Mesenchymal stem cell (in vitro differentiated cells and primary cell): ENCODE results near the gene CBLIF.
A peak's percentile ranks its signal among the peaks of the same experiment; 100 is the strongest.
"Not testable (repeated sequence)": the region's sequence is repeated elsewhere in the genome, so short reads cannot be mapped to it uniquely, and the experiment has no call there.

Source experiments
- DNase-seq: peaks from one replicate; pipeline ENCODE4 v3.0.0-alpha.2; 2013
- H2AFZ ChIP-seq: one replicate; pipeline ENCODE4 v1.6.1; 2013; ENCODE audit warnings: low read depth, mild to moderate bottlenecking, control low read depth, inconsistent platforms, low read length, moderate library complexity
- H2AK5ac ChIP-seq: 2 replicates; pipeline ENCODE4 v1.6.1; 2013; ENCODE audit warnings: low read length, moderate library complexity, mild to moderate bottlenecking, inconsistent platforms; ENCODE audit not compliant: severe bottlenecking
- H2BK120ac ChIP-seq: one replicate; pipeline ENCODE4 v1.6.1; 2013; ENCODE audit warnings: low read depth, mild to moderate bottlenecking, inconsistent platforms, low read length, moderate library complexity
- H2BK12ac ChIP-seq, 2 experiments: one replicate each; pipeline ENCODE4 v1.6.1; 2013; ENCODE audit warnings: inconsistent platforms in 2 of 2, low read length in 2 of 2, mild to moderate bottlenecking in 2 of 2, moderate library complexity in 2 of 2, control low read depth in 1 of 2
- H2BK15ac ChIP-seq: one replicate; pipeline ENCODE4 v1.6.1; 2013; ENCODE audit warnings: mild to moderate bottlenecking, low read depth, inconsistent platforms; ENCODE audit not compliant: poor library complexity, severe bottlenecking
- H2BK5ac ChIP-seq: 2 replicates; pipeline ENCODE4 v1.6.1; 2013; ENCODE audit warnings: low read depth, mild to moderate bottlenecking, low read length, control low read depth, inconsistent platforms; ENCODE audit not compliant: poor library complexity, severe bottlenecking
- H3K14ac ChIP-seq, 2 experiments: one replicate each; pipeline ENCODE4 v1.6.1; 2013; ENCODE audit warnings: inconsistent platforms in 2 of 2, low read length in 2 of 2, control low read depth in 1 of 2, mild to moderate bottlenecking in 1 of 2, moderate library complexity in 1 of 2
- H3K18ac ChIP-seq, 2 experiments: one replicate each; pipeline ENCODE4 v1.6.1; 2013; ENCODE audit warnings: inconsistent platforms in 2 of 2, low read length in 2 of 2, control low read depth in 1 of 2, low read depth in 1 of 2, mild to moderate bottlenecking in 1 of 2
- H3K23ac ChIP-seq, 2 experiments: one replicate each; pipeline ENCODE4 v1.6.1; 2013; ENCODE audit warnings: inconsistent platforms in 2 of 2, low read length in 2 of 2, mild to moderate bottlenecking in 2 of 2, moderate library complexity in 2 of 2, control low read depth in 1 of 2
- H3K27ac ChIP-seq: 2 replicates; pipeline ENCODE4 v1.5.1; 2013; ENCODE audit warnings: mild to moderate bottlenecking, moderate library complexity, low read length, control low read depth, inconsistent platforms; ENCODE audit not compliant: poor library complexity, severe bottlenecking
- H3K27me3 ChIP-seq, 2 experiments: 2 replicates each; pipeline versions ENCODE4 v1.6.1 to v1.7.0; 2013; ENCODE audit warnings: low read length in 2 of 2, mild to moderate bottlenecking in 2 of 2, moderate library complexity in 2 of 2, control low read depth in 1 of 2, inconsistent platforms in 1 of 2; ENCODE audit not compliant: control insufficient read depth in 1 of 2, insufficient read depth in 1 of 2
- H3K36me3 ChIP-seq, 2 experiments: 2 replicates each; pipeline versions ENCODE4 v1.6.1 to v1.7.0; 2013; ENCODE audit warnings: low read length in 2 of 2, control low read depth in 1 of 2, inconsistent platforms in 1 of 2, low read depth in 1 of 2, mild to moderate bottlenecking in 1 of 2; ENCODE audit not compliant: insufficient read depth in 2 of 2, control insufficient read depth in 1 of 2
- H3K4ac ChIP-seq, 2 experiments: one replicate each; pipeline ENCODE4 v1.6.1; 2013; ENCODE audit warnings: inconsistent platforms in 2 of 2, low read length in 2 of 2, mild to moderate bottlenecking in 2 of 2, moderate library complexity in 2 of 2, control low read depth in 1 of 2, low read depth in 1 of 2
- H3K4me1 ChIP-seq: 2 replicates; pipeline ENCODE4 v1.6.1; 2013; ENCODE audit warnings: low read depth, low read length, control low read depth; ENCODE audit not compliant: control insufficient read depth, insufficient read depth
- H3K4me2 ChIP-seq: 2 replicates; pipeline ENCODE4 v1.6.1; 2013; ENCODE audit warnings: low read length, mild to moderate bottlenecking, inconsistent platforms; ENCODE audit not compliant: poor library complexity, severe bottlenecking
- H3K4me3 ChIP-seq, 2 experiments: 2 replicates each; pipeline versions ENCODE4 v1.5.1 to v1.7.0; 2013; ENCODE audit warnings: low read length in 2 of 2, mild to moderate bottlenecking in 2 of 2, control low read depth in 1 of 2, low read depth in 1 of 2; ENCODE audit not compliant: insufficient read depth in 1 of 2
- H3K79me1 ChIP-seq: replicated peaks from 2 replicates; pipeline ENCODE4 v1.6.1; 2013; ENCODE audit warnings: mild to moderate bottlenecking, control low read depth, low read length, inconsistent platforms; ENCODE audit not compliant: poor library complexity, severe bottlenecking
- H3K9ac ChIP-seq: 2 replicates; pipeline ENCODE4 v1.7.0; 2013; ENCODE audit warnings: mild to moderate bottlenecking, low read length, moderate library complexity
- H3K9me3 ChIP-seq: 2 replicates; pipeline ENCODE4 v1.7.0; 2013; ENCODE audit warnings: mild to moderate bottlenecking, low read length; ENCODE audit not compliant: control insufficient read depth
- H4K8ac ChIP-seq: one replicate; pipeline ENCODE4 v1.6.1; 2013; ENCODE audit warnings: inconsistent platforms, mild to moderate bottlenecking, low read length, moderate library complexity
- H4K91ac ChIP-seq: one replicate; pipeline ENCODE4 v1.6.1; 2013; ENCODE audit warnings: mild to moderate bottlenecking, low read length, inconsistent platforms
- WGBS: methylation state at CpG from one replicate; pipeline ENCODE4 v1.1.7; 2013; ENCODE audit warnings: mixed read lengths; 5-methylcytosine and 5-hydroxymethylcytosine counted together

The CBLIF gene

DNA sequence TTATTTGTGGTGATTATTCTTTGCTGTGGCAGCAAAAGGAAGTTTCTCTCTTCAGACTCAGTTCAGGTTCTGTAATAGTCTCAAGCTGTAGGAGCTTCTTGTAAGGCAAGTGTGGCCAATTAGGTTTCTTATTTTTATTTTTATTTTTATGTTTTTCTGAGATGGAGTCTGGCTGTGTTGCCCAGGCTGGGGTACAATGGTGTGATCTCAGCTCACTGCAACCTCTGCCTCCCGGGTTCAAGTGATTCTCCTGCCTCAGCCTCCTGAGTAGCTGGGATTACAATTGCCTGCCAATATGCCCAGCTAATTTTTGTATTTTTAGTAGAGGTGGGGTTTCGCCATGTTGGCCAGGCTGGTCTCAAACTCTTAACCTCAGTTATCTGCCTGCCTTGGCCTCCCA lies 4.3 kb upstream of the CBLIF start:
- not testable (repeated sequence) for H2BK120ac ChIP-seq, H4K91ac ChIP-seq, H3K9ac ChIP-seq, H3K27ac ChIP-seq, H3K23ac ChIP-seq, H3K14ac ChIP-seq, H3K79me1 ChIP-seq, H3K27me3 ChIP-seq, H4K8ac ChIP-seq, H2BK5ac ChIP-seq, H2AFZ ChIP-seq, H3K9me3 ChIP-seq, H3K4ac ChIP-seq, H3K4me3 ChIP-seq, H3K18ac ChIP-seq, H3K4me1 ChIP-seq, H3K4me2 ChIP-seq, H2BK15ac ChIP-seq, H2AK5ac ChIP-seq, H2BK12ac ChIP-seq, H3K36me3 ChIP-seq, DNase-seq
- 93% methylated on average over 2 of the region's 2 CpGs for WGBS

GRCh38 chr11:59849129-59849528 lies 3.8 kb upstream of the CBLIF start:
- Histone ChIP-seq H3K27me3 (no peaks in the 10 kb centered on the region), H3K4me3 (no peak overlapping the region), H2BK15ac (no peak overlapping the region), H2BK120ac (no peak overlapping the region), H4K8ac (no peak overlapping the region), H2BK5ac (no peak overlapping the region), H3K18ac (no peak overlapping the region), H3K23ac (no peak overlapping the region), H3K9me3 (no peaks in the 10 kb centered on the region), H3K79me1 (no peaks in the 10 kb centered on the region), H3K4ac (no peak overlapping the region), H2AK5ac (no peak overlapping the region), H4K91ac (no peak overlapping the region), H3K4me2 (no peak overlapping the region), H2BK12ac (no peak overlapping the region), H3K4me1 (peaks cover 6% of the 10 kb centered on the region), H3K9ac (no peak overlapping the region), H3K27ac (peak overlapping the region; percentile 65), H2AFZ (no peak overlapping the region), H3K14ac (no peak overlapping the region), H3K36me3 (no peaks in the 10 kb centered on the region)
- peak; percentile 8 for DNase-seq
- 17% methylated on average over 2 of the region's 2 CpGs for WGBS

DNA sequence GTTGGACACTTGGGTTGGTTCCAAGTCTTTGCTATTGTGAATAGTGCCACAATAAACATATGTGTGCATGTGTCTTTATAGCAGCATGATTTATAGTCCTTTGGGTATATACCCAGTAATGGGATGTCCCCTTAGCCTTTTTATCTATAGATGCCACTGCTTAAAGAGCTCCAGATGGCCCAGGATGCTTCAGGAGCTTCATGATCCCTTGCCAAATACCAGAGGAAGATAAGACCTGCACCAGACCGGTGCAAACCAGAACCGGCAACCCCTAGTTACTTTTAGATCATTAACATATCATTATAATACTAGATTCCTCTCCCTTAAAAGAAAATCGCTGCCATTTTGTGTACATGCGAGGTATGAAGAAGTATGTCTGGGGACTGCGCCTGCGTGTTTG lies 3.1 kb upstream of the CBLIF start:
- H3K36me3 ChIP-seq, H3K9me3 ChIP-seq, H3K4me1 ChIP-seq, H3K27me3 ChIP-seq, H3K79me1 ChIP-seq, H3K4me2 ChIP-seq, H2BK15ac ChIP-seq, H2BK5ac ChIP-seq, H3K4ac ChIP-seq, H3K23ac ChIP-seq, H2BK120ac ChIP-seq, H2AFZ ChIP-seq, H3K4me3 ChIP-seq, DNase-seq, H4K91ac ChIP-seq, H3K14ac ChIP-seq, H4K8ac ChIP-seq, H3K18ac ChIP-seq, H2BK12ac ChIP-seq, H3K9ac ChIP-seq: not testable (repeated sequence)
- peak overlapping the region; percentile 65 for H3K27ac ChIP-seq
- whole genome bisulfite sequencing: 91% methylated on average over 6 of the region's 6 CpGs
- peak overlapping the region; percentile 69 for H2AK5ac ChIP-seq

DNA sequence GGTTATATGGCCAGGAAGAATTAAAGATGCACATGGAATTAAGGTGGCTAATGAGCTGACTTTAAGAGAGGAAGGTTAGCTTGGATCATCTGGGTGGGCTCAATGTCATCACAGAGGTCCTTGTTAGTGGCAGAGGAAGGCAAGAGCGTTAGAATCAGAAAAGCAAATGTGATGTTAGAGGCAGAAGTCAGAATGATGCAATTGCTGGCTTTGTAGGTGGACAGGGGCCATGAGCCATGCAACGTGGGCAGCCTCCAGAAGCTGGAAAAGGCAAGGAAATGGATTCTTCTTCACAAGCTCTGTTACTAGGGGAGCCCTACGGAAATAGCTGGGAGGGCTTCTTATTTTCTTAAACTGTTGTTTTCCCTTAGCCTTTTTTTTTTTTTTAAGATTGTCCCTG lies 2.3 kb upstream of the CBLIF start:
- Histone ChIP-seq H2BK12ac (no peak overlapping the region), H3K4me2 (no peak overlapping the region), H2BK5ac (no peak overlapping the region), H3K36me3 (no peaks in the 10 kb centered on the region), H3K4me1 (peaks cover 6% of the 10 kb centered on the region), H3K14ac (no peak overlapping the region), H3K79me1 (no peaks in the 10 kb centered on the region), H3K9ac (no peak overlapping the region), H4K8ac (no peak overlapping the region), H3K4ac (no peak overlapping the region), H3K27ac (no peak overlapping the region), H3K18ac (no peak overlapping the region), H2BK120ac (no peak overlapping the region), H3K4me3 (no peak overlapping the region), H3K27me3 (no peaks in the 10 kb centered on the region), H3K9me3 (no peaks in the 10 kb centered on the region), H2AK5ac (no peak overlapping the region), H2BK15ac (no peak overlapping the region), H4K91ac (no peak overlapping the region), H3K23ac (no peak overlapping the region), H2AFZ (no peak overlapping the region)
- DNase-seq: no peak
- WGBS: 71% methylated on average over 2 of the region's 3 CpGs
